Stimulated activated CD4-positive, alpha-beta T cell treated with anti-CD3 and anti-CD28 coated beads, Interleukin-1b, Interleukin-23, amount 100 ng/mL, for 4 hours (primary cell): ENCODE results near the gene OTUB2.
"Not testable (repeated sequence)": the region's sequence is repeated elsewhere in the genome, so short reads cannot be mapped to it uniquely, and the experiment has no call there.

Source experiments
- DNase-seq, 2 donors: peaks; one replicate each; pipeline ENCODE4 v3.0.0-alpha.2; 2020; ENCODE audit warnings: low read depth in 2 of 2

Gene OTUB2

DNA sequence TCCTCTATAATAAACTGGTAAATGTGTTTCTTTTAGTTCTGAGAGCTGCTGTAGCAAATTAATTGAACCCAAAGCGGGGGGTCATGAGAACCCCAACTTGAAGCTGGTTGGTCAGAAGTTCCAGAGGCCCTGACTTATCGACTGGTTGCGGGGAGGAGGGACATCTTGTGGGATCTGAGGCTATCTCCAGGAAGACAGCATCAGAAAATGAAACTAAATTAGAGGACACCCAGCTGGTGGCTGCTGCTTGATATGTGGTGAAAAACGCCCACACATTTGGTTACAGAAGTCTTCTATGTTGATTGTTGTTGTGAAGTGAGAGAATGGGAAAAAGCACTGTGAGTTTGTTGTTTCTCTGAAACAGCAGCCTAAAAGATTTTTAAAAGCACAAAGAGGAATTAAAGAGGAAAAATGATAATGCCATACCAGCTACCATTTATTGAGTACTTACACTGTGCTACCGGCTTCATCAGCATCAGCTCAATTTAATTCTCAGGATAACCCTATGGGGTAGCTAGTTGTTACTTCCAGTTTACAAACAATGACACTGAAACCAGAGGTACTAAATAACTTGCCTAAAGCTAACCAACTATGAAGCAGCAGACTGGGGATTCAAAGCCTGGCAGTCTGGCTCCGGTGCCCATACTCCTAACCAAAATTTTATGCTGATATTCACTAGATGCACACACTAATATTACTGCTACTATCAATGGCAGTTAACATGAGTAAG lies 30.6 kb downstream of the OTUB2 start:
- DNase-seq, result no peak

DNA sequence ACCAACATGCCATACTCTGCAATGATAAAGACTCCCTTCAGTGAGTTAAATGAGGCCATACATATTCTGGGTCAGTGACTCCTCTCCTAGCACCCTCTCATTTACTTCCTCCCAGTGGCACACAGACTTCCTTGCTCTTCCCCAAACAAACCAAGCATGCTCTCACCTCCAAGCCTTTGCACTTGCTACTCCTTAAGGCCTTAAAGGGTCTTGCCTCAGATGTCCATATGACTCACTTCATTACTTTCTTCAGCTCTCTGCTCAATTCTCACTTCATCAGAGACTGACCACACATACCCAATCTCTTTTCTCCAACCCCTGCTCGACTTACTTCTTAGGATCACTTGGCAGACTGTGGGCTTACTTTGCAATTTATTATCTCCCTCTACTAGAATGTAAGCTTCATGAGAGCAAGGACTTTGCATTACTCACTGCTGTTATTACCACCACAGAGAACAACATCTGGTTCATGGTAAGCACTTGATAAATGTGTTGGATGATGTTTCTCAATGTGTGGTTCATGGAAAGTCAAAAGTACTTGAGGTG lies 32.1 kb downstream of the OTUB2 start:
- DNase-seq, result no peak

DNA sequence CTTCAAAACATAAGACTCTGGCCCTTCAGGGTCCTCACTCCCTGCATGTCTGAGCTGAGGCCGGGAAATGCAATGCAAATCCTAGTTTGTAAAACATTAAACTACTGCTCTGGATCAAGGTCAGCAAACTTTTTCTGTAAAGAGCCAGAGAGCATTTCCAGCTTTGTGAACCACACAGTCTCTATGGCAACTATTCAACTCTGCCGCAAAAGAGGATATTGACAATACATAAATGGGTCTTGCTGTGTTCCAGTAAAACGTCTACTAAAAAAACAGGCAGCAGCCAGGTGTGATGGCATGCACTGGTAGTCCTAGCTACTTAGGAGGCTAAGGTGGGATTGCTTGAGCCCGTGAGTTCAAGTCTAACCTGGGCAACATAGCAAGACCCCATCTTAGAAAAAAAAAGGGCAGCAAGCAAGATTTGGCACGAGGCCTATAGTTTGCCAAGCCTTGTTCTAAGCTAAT lies 32.6 kb downstream of the OTUB2 start:
- no peak for DNase-seq

- no peak for DNase-seq
Measured at GRCh38 chr14:94059998-94060397, 33.9 kb downstream of the OTUB2 start.

GRCh38 chr14:94062344-94062940 lies 36.3 kb downstream of the OTUB2 start:
- DNase-seq, result no peak

- no peak for DNase-seq
Measured at GRCh38 chr14:94066089-94066676, 40.0 kb downstream of the OTUB2 start.

DNA sequence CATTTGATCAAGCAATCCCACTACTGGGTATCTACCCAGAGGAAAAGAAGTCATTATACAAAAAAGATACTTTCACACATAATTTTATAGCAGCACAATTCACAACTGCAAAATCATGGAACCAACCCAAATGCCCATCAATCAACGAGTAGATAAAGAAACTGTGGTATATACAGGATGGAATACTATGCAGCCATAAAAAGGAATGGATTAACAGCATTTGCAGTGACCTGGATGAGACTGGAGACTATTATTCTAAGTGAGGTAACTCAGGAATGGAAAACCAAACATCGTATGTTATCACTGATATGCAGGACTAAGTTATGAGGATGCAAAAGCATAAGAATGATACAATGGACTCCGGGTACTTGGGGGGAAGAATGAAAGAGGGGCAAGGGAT lies 45.9 kb downstream of the OTUB2 start:
- DNase-seq, result not testable (repeated sequence)

GRCh38 chr14:94074534-94074933 lies 48.4 kb downstream of the OTUB2 start:
- no peak for DNase-seq

DNA sequence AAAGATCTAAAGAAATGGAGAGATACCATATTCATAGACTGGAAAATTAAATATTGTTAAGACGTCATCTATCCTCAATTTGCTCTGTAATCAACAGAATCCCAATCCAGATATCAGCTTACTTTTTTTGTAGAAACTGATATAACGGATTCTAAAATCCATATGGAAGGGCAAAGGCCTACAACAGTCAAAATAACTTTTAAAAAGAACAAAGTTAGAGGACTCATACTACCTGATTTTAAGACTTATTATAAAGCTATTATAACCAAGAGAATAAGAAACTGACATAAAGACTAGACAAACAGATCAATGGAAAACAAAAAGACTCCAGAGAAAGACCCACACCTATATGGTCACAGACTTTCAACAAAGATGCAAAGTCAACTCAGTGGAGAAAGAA lies 48.9 kb downstream of the OTUB2 start:
- DNase-seq, result no peak

DNA sequence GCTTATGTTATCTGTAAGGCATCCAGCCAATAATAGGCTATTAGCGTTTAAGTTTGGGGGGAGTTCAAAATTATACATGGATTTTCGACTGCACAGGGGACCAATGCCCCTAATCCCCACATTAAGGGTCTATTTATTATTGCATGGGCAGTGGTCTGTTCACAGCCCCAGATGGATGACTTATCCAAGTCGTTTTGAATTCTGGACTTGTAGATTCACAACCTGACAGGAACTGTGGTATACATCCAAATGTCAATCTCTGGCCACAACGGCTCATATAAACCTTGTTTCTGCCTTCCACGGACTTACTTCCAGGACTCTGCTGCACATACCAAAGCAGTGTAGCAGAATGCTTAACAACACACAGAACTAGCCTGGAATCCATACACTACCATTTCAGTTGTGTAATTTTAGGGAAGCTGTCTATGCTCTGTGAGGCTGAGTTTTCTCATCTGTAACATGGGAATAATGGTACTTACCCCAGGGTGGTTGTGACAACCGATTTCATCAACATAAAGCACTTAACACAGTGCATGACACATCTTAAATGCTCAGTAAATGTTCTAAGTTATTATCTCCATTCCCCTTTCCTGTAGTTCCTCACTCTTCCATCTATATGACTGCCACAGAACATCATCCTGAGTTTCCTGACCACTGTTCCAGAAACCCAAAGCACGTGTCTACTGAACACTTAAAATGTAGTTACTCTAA lies 51.1 kb downstream of the OTUB2 start:
- no peak for DNase-seq

DNA sequence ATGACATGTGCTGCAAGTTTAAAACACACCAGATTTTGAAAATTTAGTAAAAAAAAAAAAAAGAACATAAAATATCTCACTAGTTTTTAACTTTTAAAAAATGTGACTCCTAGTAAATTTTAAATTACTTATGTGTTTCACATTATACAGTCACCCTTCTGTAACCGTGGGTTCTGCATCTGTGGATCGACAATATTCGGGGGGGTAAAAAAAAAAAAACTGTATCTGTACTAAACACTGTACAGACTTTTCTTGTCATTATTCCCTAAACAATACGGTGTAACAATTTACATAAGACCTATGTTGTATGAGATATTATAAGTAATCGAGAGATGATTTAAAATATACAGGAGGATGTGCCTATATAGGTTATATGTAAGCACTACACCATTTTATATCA lies 51.7 kb downstream of the OTUB2 start:
- no peak for DNase-seq

DNA sequence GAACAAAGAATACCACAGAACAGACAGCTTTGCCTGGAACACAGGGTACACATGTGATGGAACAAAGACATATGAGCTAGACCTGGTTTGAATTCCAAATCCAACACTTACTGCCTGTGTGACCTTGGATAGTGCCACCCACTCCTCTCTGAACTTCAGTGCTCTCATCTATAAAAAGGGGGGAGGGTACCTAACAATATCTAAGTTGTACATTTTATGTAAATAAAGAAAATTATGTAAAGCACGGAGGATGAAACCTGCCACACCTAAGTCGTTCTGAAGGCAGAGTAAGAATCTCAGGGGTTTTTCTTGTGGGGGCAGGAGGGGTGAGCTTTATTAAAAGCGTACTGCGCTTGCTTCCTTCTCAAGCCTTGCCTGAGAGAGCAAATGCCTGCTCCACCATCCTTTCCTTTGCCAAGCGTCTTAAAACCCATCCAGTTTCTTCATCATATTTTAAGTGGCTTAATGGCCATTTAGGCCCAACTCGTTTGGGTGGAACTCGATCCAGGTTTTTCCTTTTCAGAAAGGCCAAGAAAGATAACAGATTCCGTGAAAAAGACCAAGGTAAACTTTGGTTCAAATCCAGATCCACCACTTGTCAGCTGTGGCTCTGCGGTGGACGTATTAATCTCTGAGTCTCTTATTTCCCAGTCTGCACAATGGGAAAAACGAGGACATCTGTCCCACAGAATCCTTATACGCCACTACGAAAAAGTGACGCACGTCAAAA lies 53.9 kb downstream of the OTUB2 start:
- no peak for DNase-seq

- peak; percentile 93 to 94 for DNase-seq
Measured at GRCh38 chr14:94080621-94081385, 54.7 kb downstream of the OTUB2 start, which contains the start of the genes DDX24 and IFI27L1. Gene DDX24, minus strand, starts transcription at chr14:94081202. Its CDS starts 1,460 bp downstream, at chr14:94079742. Gene IFI27L1, plus strand, starts transcription at chr14:94081310. Its CDS starts 15,628 bp downstream, at chr14:94096938.

GRCh38 chr14:94081386-94081820 lies 55.3 kb downstream of the OTUB2 start:
- no peak for DNase-seq

- no peak for DNase-seq
Measured at GRCh38 chr14:94087891-94088290, 61.8 kb downstream of the OTUB2 start.

- DNase-seq, result no peak
Measured at GRCh38 chr14:94088516-94088915, 62.4 kb downstream of the OTUB2 start.

- no peak for DNase-seq
Measured at GRCh38 chr14:94089479-94089878, 63.3 kb downstream of the OTUB2 start.

GRCh38 chr14:94093418-94093817 lies 67.3 kb downstream of the OTUB2 start:
- DNase-seq, result no peak

GRCh38 chr14:94097091-94097490 lies 71.0 kb downstream of the OTUB2 start:
- no peak for DNase-seq
